ENCODE data around the gene CEP41.
"Not testable (repeated sequence)": the region's sequence is repeated elsewhere in the genome, so short reads cannot be mapped to it uniquely, and the experiment has no call there.

Gene CEP41

GRCh38 chr7:130458257-130458656 lies 17.4 kb upstream of the CEP41 start:
- no peak for DNase-seq

DNA sequence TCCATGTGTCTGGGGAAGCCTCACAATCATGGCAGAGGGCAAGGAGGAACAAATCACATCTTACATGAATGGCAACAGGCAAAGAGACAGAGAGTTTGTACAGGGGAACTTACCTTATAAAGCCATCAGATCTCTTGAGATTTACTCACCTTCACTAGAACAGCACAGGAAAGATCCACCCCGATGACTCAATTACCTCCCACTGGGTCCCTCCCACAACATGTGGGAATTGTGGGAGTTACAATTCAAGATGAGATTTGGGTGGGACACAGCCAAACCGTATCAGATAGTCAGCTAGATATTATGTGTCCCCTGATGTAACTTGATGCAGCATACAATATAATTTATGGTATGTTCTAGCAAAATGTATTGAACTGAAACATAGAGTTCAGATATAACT lies 14.1 kb upstream of the CEP41 start:
- DNase-seq, result no peak

DNA sequence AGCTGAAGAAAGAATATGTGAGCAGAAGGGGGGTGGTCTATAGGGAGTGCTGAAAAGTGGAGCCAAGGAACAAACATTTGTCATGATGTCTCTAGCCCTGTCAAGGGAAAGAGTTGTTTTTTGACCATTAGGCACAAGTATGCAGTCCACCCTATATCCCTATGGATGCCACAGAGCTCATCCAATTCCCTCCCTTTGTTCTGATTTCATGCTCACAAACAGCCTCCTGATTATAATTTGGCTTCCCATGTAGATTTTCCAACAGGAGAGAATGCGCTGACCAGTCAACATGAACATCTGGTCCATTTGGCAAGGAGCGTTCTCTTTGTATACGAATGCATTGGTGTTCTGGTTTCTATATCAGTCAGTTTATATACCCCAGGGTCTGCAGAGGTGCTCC lies 12.1 kb upstream of the CEP41 start:
- no peak for DNase-seq

DNA sequence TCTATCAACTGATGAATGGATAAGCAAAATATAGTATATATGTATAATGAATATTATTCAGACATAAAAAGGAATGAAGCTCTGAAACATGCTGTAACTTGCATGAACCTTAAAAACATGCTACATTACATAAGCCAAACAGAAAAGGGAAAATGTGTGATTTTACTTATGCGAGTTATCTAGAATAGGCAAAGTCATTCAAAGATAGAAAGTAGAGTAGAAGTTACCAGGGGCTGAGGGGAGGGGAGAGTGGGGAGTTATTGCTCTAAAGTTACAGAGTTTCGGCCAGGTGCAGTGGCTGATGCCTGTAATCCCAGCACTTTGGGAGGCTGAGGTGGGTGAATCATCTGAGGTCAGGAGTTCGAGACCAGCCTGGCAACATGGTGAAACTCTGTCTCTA lies 10.5 kb upstream of the CEP41 start:
- not testable (repeated sequence) for DNase-seq

- no peak for DNase-seq
Measured at GRCh38 chr7:130446259-130446658, 5.4 kb upstream of the CEP41 start.

DNA sequence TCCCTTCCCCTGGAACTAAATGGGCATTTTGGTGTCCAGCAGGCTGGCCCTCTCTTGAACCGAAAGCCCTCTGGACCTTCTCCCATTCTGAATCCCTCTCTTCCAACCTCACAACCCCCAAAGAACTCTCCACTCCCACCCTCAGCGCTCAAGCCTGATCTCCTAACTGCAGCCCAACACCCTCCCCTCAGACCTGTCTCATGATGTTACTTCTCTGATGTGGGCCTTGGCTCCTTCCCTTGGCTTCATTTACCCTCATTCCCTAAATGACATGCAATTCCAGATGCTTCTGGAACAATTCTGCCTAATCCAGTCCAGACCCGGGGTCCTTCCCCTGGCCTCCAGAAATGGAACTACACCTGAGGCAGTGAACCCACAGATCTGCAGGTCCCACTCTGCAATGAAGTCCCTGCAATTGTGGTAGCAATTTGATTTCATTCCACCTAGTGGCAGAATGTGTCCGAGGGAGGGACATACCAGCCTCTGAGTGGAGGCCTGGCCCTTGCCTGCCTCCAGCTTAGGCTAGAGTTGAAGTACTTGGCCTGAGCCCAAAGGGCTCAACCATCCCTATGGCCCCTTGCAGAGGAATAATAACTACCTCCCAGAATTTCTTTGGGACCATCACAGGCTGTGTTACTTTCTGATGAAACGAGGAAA lies 4.1 kb upstream of the CEP41 start:
- no peak for DNase-seq

DNA sequence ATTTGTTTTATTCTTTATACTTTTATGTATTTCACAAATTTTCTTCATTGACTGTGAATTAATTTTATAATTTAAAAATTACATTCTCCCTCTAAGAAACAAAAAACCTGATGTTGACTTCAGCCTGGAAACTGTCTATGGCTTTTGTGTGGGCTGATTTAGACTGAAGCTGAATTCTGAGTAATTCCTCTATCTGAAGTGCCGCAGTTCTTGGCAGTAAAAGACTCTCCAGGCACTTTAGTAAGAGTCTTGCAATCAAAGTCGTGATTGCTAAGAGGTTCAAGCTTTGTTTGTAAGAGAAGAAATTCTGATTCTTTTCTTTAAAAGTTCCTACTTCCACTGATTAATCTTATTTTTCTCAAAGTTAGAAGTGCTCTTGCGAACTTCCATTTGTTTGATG lies 3.4 kb upstream of the CEP41 start:
- no peak for DNase-seq

DNA sequence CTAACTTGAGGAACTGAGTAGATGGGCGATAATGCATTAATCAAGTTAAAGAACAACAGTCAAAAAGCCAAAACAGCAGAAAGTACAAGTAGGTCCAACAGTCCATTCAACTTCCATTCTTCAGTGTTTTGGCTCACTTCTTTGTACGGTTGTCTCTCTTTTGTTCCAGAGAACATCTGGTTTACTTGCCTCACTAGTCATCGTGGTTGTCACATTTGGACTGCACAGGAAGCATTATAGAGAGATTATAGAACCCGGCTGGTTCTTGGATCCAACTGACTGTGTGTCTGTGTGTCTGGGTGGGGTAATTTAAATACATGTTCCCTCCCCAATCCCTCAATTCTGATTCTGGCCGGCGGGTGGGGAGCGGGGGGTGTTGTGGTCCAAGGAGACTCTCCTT lies 1.8 kb upstream of the CEP41 start:
- DNase-seq, result no peak

GRCh38 chr7:130441408-130441869 lies 623 bp upstream of the CEP41 start:
- no peak for DNase-seq

DNA sequence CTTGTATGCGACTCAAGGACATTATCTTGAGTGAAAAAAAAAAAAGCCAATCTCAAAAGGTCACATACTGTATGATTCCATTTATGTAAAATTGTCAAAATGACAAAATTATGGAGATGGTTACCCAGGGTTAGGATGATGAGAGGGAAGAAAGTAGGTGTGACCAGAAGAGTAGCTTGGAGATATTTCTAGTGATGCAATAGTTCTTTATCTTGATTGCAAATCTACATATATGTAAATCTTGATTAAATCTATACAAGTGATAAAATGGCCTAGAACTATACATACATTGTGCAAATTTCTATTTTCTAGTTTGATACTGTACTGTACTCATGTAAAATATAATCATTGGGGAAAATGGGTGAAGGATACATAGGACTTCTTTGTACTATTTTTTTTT lies 4.6 kb downstream of the CEP41 start:
- no peak for DNase-seq

DNA sequence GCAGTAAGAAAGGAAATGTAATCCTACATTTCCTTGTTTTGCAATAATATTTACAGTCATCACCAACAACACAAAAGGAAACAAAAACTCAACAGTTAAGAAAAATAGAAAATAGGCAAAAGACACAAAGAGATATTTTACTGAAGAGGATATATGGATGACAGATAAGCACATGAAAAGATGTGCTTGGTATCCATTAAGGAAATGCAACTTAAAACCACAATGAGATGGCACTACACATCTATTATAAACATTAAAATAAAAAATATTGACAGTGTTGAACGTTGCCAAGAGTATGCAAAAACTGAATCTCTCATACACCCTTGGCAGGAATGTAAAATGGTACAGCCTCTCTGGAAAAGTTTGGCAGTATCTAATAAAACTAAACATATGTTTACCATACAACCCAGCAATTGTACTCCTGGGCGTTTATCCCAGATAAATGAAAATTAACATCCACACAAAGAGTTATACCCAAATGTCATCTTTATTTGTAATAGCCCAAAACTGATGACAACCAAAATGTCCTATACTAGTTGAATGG lies 5.4 kb downstream of the CEP41 start:
- no peak for DNase-seq

GRCh38 chr7:130433301-130433700 lies 7.5 kb downstream of the CEP41 start:
- no peak for DNase-seq

DNA sequence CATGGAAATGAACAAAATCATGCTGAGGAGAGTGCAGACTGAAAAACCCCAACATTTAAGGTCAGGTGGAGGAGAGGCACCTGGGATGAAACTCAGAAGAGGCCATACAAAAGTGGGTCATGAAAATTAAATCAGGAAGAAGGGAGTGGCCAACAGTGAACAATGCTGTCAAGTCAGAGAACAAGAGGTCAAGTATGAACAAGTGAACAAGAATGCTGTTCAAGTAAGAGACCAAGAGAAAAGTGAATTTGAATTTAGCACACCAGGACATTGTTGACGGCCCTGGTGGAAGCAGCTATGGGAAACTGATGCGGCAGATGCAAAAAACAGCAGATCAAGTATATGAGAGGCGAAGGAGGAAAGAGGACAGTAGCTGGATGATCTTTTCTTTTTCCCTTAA lies 7.9 kb downstream of the CEP41 start:
- DNase-seq, result no peak

DNA sequence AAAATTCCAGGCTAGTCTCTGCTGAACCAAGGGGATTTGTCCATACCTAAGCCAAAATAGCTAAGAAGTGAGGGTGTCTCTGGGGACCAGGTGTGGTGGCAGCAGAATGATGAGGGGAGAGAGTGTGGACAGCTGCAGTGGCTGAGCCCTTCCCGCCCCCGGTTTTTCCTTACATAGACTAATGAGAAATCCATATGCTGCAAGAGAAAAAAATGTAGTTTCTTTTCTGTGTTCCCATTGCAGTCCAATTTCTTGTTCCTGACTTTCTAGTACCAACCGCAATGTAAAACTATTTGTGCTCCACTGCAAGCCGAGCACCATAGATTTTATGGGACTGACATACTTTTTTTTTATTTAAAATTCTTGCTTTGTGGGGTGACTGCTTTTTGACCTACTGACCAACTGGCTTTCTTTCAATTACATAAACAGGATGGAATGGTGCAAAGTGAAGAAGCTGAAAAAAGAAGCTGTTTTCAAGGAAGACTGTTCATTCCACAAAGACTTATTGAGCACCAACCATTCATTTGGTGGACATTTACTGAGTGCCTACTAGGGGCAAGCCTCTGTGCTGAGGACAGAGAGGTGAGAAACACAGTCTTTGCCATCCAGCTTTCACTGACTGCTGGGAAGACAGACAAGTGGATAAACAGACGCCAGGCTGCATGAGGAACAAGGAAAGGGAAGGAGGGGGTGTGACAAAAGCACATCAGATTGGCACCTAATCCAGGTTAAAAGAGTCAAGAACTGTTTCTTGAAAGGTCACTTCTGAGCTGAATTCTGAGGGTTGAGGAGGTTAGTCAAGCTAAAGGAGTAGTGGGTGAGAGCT lies 9.8 kb downstream of the CEP41 start:
- no peak for DNase-seq

GRCh38 chr7:130430115-130430514 lies 10.7 kb downstream of the CEP41 start:
- no peak for DNase-seq

GRCh38 chr7:130429019-130429418 lies 11.8 kb downstream of the CEP41 start:
- no peak for DNase-seq

- no peak for DNase-seq
Measured at GRCh38 chr7:130426564-130426963, 14.3 kb downstream of the CEP41 start.

GRCh38 chr7:130425796-130426195 lies 15.0 kb downstream of the CEP41 start:
- DNase-seq, result no peak

DNA sequence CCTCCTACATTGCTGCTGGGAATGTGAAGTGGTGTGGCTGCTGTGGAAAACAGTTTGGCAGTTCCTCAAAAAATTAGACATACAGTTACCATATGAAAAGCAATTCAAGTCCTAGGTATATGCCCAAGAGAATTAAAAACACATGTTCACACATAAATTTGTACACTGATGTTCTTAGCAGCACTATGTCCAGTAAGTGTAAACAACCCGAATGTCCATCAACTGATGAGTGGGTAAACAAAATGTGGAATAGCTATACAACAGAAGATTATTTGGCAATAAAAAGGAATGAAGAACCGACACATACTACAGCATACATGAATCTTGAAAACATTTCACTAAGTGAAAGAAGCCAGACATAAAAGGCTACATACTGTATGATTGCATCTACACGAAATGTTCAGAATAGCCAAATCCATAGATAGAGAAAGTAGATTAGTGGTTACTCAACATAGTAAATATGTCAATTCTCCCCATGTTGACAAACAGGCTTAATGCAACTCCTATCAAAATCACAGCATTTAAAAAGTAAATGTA lies 17.2 kb downstream of the CEP41 start:
- no peak for DNase-seq

DNA sequence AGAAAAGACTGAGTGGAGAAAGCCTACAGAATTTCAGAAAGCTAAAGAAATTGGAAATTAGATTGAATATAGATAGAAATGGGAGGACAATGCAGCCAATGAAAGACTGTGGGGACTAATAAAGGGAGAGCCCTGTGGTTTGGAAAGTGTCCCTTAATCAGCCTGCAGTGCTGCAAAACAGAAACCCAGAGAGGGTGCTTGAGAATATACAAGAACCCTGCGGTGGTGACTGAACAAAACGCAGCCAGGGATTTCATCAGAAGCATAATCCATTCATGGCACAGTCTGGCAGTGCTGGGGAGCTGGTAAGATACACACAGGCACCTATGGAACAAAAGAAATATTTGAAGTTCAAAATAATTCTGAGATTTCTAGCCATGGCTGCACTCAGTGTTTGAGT lies 19.1 kb downstream of the CEP41 start:
- no peak for DNase-seq

DNA sequence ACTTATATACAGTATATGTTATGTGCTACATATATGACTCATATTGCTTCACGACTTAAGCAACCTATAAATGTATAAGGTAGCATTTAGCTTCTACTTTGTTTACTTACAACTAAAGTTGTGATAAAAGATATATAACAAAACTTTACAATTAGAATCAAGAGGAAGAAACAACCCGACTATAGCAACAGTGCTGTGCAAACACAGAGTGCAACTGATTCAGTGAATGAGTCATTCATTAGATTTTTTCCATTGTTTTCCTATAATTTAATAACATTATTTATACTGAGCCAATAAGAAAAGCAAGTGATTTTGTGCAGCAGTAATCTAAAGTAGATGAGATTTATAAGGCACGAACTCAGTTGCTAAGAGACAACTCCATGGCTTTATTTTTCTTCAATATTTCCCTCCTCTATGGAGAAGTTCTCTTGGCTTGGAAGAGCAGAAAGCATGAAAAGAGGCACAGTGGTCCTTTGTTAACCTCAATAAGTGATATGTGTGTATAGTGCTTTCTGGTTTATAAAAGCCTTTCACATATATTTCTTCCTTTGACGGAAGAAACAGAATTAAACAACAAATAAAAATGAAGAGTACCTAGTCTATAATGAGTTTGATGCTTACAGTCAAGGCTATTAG lies 19.8 kb downstream of the CEP41 start:
- no peak for DNase-seq

- no peak for DNase-seq
Measured at GRCh38 chr7:130419658-130420057, 21.2 kb downstream of the CEP41 start.

DNA sequence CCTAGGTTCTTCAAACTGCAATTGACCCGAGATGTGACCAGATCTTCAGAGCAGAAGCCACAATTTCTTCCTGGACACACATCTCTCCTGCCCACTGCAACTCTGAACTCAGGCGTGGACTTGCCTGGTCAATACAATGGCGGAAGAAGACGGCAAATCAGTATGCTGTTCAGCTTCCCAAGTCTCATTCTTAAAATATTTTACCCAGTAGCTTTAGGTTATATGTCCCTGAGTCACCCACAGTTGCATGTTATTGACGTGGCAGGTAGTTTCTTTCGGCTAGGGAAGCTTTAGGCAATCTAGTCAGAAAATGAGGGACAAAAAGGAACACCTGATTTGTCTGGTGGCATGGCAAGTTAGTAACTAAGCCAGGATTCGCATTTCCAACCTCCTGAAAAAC lies 22.5 kb downstream of the CEP41 start:
- no peak for DNase-seq

GRCh38 chr7:130417213-130417612 lies 23.6 kb downstream of the CEP41 start:
- no peak for DNase-seq

Measured in stimulated activated naive CD4-positive, alpha-beta T cell treated with Interleukin-2 at 50 U/mL for 16 hours (primary cell).